Measurements from ENCODE around the gene TSPAN15.

Gene TSPAN15

DNA sequence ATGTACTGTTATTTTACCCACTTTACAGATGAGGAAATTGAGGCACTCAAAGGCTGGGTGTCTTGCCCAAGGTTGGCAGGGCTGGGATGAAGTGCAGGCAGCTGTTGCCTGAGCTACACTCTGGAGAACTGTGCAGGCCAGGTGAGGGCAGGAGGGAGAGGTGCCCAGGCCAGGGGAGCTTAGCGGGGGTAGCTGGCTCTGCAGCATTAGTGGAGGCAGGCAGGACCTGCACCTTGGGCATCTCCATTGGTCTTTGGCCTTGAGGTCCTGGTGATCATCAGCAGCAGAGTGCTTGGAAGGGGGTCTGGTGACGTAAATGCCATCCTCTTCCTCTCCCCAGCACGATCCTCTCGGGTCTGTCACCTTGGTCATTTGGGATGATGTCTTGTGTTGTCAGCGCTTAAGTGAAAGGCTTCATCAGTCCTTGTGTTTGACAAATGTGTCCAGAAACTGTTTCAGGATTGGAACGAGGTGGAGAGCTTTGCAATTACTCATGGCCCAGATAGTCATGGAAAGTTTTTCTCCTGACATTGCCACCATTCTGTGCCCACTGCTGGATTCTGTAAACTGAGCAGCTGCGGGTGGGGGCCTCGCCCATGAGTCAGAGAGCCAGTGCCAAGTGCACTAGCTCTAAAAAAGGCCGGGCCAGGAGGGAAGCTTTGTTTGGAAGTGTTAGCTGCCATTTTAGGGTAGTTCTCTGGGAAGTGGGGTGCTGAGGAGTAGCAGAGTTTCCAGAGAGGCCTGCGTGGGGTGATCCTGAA, 47.6 kb downstream of the TSPAN15 start:
- no peaks in the 10 kb centered on the region for H3K27me3 ChIP-seq (ENCODE audit: low read length)
- H2AFZ ChIP-seq (ENCODE audit: low read depth, low read length, severe bottlenecking), result no peak overlapping the region
- no peak overlapping the region for H3K4me3 ChIP-seq (ENCODE audit: insufficient read depth, low read length, poor library complexity, severe bottlenecking)
- no peak overlapping the region for H3K9ac ChIP-seq (ENCODE audit: low read length)
- no peaks in the 10 kb centered on the region for H3K79me2 ChIP-seq (ENCODE audit: insufficient read depth, low read length)
- H3K9me2 ChIP-seq (replicated peaks; ENCODE audit: insufficient read depth, low read length), result no peaks in the 10 kb centered on the region
- no peaks in the 10 kb centered on the region for H4K20me1 ChIP-seq (ENCODE audit: low read depth, low read length)
- TF ChIP-seq, protein P1, sequence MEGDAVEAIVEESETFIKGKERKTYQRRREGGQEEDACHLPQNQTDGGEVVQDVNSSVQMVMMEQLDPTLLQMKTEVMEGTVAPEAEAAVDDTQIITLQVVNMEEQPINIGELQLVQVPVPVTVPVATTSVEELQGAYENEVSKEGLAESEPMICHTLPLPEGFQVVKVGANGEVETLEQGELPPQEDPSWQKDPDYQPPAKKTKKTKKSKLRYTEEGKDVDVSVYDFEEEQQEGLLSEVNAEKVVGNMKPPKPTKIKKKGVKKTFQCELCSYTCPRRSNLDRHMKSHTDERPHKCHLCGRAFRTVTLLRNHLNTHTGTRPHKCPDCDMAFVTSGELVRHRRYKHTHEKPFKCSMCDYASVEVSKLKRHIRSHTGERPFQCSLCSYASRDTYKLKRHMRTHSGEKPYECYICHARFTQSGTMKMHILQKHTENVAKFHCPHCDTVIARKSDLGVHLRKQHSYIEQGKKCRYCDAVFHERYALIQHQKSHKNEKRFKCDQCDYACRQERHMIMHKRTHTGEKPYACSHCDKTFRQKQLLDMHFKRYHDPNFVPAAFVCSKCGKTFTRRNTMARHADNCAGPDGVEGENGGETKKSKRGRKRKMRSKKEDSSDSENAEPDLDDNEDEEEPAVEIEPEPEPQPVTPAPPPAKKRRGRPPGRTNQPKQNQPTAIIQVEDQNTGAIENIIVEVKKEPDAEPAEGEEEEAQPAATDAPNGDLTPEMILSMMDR (IDR thresholded peaks at IDR 0.05; ENCODE audit: insufficient read depth, low read length, poor library complexity, severe bottlenecking), result no peak
- no peak for TF ChIP-seq EZH2phosphoT487 (conservative IDR thresholded peaks at IDR 0.05; ENCODE audit: low read length)
- H3F3A ChIP-seq (ENCODE audit: insufficient read depth), result no peaks in the 10 kb centered on the region
- no peak overlapping the region for H3K27ac ChIP-seq (ENCODE audit: low read depth, low read length)
- H3K36me3 ChIP-seq (ENCODE audit: low read length), result no peaks in the 10 kb centered on the region
- no peak overlapping the region for H3K4me2 ChIP-seq (ENCODE audit: low read depth, low read length, poor library complexity, severe bottlenecking)
- no peaks in the 10 kb centered on the region for H3K9me3 ChIP-seq (ENCODE audit: insufficient read depth, low read length)

DNA sequence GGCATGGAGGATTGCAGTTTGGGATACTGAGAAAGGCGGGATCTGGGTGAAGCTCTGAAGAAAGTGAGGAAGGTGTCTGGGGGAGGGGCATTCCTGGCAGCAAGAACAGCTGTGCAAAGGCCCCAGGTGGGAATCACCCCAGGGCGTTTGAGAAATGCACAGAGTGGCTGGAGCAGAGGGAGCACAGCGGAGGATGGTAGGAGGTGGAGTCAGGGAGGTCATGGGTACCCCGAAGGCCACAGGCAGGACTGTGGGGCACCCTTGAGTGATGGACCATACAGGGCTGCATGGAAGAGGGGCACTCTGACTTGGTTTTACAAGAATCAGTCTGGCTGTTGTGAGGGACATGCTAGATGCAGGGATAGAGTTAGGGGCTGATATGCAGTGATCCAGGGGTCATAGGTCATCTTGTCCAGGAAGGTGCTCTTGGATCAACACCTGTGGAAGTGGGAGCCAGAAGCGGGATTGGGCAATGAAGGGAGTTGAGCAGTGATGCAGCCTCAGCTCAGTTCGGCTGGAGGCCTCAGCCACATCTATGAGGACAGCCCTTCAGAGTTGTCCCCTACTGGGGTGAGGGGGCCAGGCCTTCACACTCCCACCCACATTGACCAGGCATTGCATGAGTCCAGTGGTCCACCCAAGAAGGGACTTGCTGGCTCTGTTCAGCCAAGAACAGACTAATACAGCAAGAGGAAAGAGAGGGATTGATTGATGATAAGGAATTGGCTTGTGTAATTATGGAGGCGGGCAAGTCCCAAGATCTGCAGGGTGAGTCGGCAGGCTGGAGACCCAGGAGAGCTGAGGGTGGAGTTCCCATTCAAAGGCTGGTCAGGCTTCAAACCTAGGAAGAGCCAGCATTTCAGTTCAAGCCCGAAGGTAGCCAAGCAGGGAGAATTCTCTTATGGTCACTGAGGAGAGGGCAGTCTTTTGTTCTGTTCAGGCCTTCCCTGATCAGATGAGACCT, 48.7 kb downstream of the TSPAN15 start:
- no peak overlapping the region for H3K27ac ChIP-seq (ENCODE audit: low read depth, low read length)
- no peaks in the 10 kb centered on the region for H3F3A ChIP-seq (ENCODE audit: insufficient read depth)
- H2AFZ ChIP-seq (ENCODE audit: low read depth, low read length, severe bottlenecking), result no peak overlapping the region
- no peaks in the 10 kb centered on the region for H4K20me1 ChIP-seq (ENCODE audit: low read depth, low read length)
- H3K79me2 ChIP-seq (ENCODE audit: insufficient read depth, low read length), result no peaks in the 10 kb centered on the region
- H3K9me2 ChIP-seq (replicated peaks; ENCODE audit: insufficient read depth, low read length), result no peaks in the 10 kb centered on the region
- H3K36me3 ChIP-seq (ENCODE audit: low read length), result no peaks in the 10 kb centered on the region
- no peaks in the 10 kb centered on the region for H3K27me3 ChIP-seq (ENCODE audit: low read length)
- no peak for TF ChIP-seq EZH2phosphoT487 (conservative IDR thresholded peaks at IDR 0.05; ENCODE audit: low read length)
- TF ChIP-seq, protein P1 (IDR thresholded peaks at IDR 0.05; ENCODE audit: insufficient read depth, low read length, poor library complexity, severe bottlenecking), result no peak
- H3K9me3 ChIP-seq (ENCODE audit: insufficient read depth, low read length), result no peaks in the 10 kb centered on the region
- H3K4me3 ChIP-seq (ENCODE audit: insufficient read depth, low read length, poor library complexity, severe bottlenecking), result no peak overlapping the region
- H3K9ac ChIP-seq (ENCODE audit: low read length), result no peak overlapping the region
- no peak overlapping the region for H3K4me2 ChIP-seq (ENCODE audit: low read depth, low read length, poor library complexity, severe bottlenecking)

DNA sequence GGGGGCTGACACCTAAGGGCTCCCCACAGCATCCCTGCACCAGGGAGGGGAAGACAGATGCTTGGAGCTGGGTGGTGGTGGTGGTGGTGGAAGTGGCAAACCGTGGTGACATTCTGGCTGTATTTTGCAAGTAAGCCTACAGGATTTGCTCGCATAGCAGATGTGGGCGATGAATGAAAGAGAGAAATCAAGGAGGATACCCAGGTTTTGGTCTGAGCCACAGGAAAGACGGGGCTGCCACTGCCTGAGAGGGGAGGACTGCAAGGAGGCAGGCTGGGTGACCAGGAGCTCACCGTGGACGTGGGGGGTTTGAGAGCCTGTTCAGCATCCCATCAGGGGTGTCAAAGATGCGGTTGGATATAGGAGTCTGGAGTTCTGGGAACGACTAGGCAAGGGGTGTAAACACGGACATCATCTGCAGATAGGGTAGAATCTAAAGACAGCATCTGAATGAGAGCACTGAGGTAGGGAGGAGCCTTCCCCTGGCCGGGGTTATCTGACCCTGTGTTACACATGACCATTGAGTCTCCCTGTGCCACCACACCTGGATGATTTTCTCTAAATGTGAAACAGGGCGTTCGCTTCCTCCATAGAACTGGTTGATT, 49.7 kb downstream of the TSPAN15 start:
- Histone ChIP-seq H3F3A (ENCODE audit: insufficient read depth) (no peaks in the 10 kb centered on the region), H3K36me3 (ENCODE audit: low read length) (no peaks in the 10 kb centered on the region)

More for the DNA sequence above, 49.7 kb downstream of the TSPAN15 start:
- Histone ChIP-seq H3K4me3 (ENCODE audit: insufficient read depth, low read length, poor library complexity, severe bottlenecking) (no peak overlapping the region), H3K9ac (ENCODE audit: low read length) (no peak overlapping the region), H3K4me2 (ENCODE audit: low read depth, low read length, poor library complexity, severe bottlenecking) (no peak overlapping the region), H3K9me2 (replicated peaks; ENCODE audit: insufficient read depth, low read length) (no peaks in the 10 kb centered on the region), H3K27ac (ENCODE audit: low read depth, low read length) (no peak overlapping the region), H4K20me1 (ENCODE audit: low read depth, low read length) (no peaks in the 10 kb centered on the region), H2AFZ (ENCODE audit: low read depth, low read length, severe bottlenecking) (no peak overlapping the region), H3K27me3 (ENCODE audit: low read length) (no peaks in the 10 kb centered on the region), H3K79me2 (ENCODE audit: insufficient read depth, low read length) (no peaks in the 10 kb centered on the region), H3K9me3 (ENCODE audit: insufficient read depth, low read length) (no peaks in the 10 kb centered on the region)
- TF ChIP-seq, protein P1 (IDR thresholded peaks at IDR 0.05; ENCODE audit: insufficient read depth, low read length, poor library complexity, severe bottlenecking), result no peak
- TF ChIP-seq EZH2phosphoT487 (conservative IDR thresholded peaks at IDR 0.05; ENCODE audit: low read length), result no peak

Measured in SU-DHL-6 (cell line).